Temporal lobe (tissue), 2 donors: ENCODE data around the gene RBM27. TPM values are rescaled to one million over a fixed set of nuclear protein-coding genes. Genes with fewer than 3 reads are reported as not detected.

Experiments used
- small RNA-seq: library from RNA; depleted of rRNA; stranded (forward); fragments of <200 nt; gene quantifications from one replicate; pipeline ENCODE3, GENCODE V24; 2014; ENCODE audit warnings: low replicate concordance
- total RNA-seq: library from RNA; depleted of rRNA; stranded (reverse); fragments of >200 nt; gene quantifications from one replicate; pipeline ENCODE4 v1.2.3, GENCODE V29; 2014

Gene RBM27
- total RNA-seq, 1 donor from 2014 or later, result 27.3 TPM

Small RNAs within 50 kb of the gene (small RNA-seq; reads per million reads assigned to genes)
- not detected for gene RNU7-180P

Other genes with a start within 250 kb of the RBM27 start
- 0.25 TPM for gene PLAC8L1, start 98.0 kb upstream of the RBM27 start, total RNA-seq
- 128 TPM for gene LARS1, start 21.0 kb upstream of the RBM27 start, total RNA-seq
- under 0.01 TPM for gene POU4F3, start 135.2 kb downstream of the RBM27 start, total RNA-seq
- gene TCERG1, start 243.7 kb downstream of the RBM27 start, total RNA-seq, result 65.9 TPM